HG03521 (cell line): ENCODE data around the gene VGLL2.

Experiments
- ATAC-seq: cut with Tn5 transposase; IDR thresholded peaks from one replicate; pipeline ENCODE4 v1.9.1; 2021; ENCODE audit warnings: mild to moderate bottlenecking, moderate library complexity; ENCODE audit not compliant: unreplicated experiment

VGLL2 gene

DNA sequence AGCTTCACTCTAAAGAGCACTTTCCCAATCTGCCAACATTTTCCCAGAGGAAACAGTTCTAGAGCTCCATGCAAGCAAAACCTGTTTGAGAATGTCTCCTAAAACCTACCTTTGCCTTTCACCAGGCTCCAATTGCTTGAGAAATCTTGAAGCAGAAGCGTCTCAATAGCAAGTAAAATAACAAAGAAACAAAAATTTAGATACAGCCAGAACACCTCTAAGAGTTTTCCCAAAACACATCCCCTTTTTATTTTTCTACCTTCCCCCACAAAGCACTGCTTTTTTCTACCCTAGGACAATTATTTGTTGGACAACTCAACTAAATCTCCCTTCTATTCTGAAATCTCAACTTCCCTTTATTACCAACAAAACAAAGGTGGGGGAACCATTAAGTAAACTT, 3.6 kb downstream of the VGLL2 start:
- no peak for ATAC-seq

DNA sequence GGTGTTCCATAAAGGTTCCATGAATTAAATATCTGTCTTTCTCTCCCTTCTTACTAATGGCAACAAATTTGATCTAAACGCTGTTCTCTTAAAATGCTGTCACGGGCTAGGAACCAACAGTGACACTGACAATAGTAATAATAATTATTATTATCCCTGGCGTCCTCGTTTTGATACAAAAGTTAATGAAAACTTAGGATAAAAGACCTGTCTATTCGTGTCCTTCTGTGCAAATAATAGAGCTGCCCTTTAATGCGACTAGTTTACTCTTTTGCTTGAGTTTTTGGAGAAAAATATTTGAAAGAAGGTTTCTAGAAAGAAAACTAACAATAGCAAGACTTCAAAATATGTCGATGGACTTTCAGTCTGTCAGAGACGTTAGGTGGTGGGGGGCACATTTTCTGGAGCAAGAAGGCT, 4.3 kb downstream of the VGLL2 start:
- ATAC-seq: no peak

DNA sequence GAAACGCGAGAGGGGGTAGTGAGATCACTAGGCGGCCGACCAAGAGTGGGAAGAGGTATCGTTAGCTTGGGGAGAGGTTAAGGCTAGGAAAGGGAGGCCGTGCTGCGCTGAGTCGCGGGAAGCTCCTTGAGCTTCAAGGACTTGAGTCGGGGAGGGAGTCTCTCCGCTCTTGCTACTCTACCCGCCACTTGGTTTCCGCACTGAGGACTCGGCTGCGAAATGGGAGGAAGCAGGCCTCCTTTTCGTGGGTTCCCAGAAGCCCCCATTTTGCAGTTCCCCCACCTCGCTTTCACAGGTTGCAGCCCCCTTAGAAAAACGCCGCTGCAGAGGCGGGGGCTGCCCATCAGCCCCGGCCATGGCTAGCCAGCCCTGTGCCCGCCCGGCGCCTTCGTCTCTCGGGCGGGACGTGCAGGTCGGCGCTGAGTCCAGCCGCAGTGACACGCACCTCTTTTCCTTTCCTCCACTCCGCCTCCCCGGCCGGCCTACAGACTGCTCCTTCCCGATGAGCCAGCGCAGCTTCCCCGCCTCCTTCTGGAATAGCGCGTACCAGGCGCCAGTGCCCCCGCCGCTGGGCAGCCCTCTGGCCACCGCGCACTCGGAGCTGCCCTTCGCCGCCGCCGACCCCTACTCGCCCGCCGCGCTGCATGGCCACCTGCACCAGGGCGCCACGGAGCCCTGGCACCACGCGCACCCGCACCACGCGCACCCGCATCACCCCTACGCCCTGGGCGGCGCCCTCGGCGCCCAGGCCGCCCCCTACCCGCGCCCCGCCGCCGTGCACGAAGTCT, 4.9 kb downstream of the VGLL2 start:
- no peak for ATAC-seq

DNA sequence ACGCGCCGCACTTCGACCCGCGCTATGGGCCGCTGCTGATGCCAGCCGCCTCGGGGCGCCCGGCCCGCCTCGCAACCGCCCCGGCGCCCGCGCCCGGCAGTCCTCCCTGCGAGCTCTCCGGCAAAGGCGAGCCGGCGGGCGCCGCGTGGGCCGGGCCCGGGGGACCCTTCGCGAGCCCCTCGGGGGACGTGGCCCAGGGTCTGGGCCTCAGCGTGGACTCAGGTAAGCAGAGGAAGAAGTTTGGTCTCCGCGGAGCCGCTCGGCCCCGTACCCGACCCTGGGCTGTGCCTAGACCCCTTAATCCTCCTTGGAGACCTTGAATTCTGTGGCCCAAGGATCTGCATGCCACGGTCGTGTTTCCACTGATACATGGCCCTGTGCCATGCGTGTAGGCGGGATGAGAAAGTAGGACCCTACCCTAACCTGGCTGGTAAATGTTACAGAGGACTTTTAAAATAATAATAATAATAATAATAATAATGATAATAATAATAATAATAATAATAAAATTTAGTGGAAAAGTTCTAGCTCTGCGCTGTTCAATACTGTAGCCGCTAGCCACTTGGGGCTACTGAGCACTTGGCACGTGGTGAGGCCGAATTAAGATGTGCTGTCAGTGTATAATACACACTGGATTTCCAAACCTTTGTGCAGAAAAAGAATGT, 5.6 kb downstream of the VGLL2 start:
- ATAC-seq: no peak

DNA sequence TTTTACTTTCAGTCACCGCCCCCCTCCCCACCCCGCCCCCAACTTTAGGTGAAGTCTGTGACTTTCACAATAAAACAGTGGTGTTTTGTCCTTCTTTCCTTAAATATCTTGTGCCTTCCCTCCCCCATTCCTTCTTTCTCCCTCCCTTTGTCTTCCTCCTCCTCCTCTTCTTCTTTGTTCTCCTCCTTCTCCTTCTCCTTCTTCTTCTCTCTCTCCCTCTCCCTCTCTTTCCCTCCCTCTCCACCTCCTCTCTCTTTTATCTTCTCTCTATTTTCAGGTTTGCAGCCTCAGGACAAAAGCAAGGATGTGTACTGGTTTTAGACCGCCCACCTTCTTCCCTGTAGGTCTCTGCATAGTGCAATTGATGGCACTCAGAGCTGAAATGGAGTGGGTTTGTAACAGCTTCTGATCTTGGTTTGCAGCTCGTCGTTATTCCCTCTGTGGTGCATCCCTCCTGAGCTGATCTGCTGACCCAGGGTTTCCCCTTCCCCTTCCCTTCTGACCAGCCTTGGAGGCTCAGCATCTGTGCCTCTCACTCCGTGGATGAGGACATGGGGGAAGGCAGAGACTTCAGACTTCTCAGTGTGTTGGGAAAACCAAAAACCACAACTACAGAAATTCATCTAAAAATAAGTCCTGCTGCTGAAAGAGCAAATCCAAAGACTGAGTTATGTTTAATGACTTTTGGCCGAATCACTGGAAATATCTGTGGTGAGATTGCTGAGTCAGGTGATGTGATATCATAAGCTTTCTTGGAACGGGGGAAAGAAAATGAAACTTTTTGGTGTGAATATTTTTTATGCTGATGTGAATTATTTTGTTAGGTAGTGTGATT, 6.9 kb downstream of the VGLL2 start:
- no peak for ATAC-seq

DNA sequence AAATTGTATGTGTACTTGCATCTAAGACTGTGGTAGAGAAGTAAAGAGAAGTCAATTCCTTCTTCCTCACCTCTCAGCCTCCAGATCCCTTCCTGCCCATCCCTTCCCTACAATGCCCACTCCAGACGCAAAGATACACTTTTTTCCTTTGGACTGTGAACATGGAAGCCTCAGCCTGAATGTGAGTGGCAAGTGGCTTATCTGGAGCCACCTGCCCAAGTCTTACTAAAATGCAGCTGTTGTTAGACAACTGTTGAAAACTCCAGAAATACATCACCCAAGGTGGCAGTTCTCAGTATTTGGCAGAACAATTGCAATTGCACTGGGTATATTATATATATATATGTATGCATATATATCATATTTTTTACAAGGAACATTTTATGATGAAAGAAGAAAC, 7.5 kb downstream of the VGLL2 start:
- ATAC-seq: no peak

DNA sequence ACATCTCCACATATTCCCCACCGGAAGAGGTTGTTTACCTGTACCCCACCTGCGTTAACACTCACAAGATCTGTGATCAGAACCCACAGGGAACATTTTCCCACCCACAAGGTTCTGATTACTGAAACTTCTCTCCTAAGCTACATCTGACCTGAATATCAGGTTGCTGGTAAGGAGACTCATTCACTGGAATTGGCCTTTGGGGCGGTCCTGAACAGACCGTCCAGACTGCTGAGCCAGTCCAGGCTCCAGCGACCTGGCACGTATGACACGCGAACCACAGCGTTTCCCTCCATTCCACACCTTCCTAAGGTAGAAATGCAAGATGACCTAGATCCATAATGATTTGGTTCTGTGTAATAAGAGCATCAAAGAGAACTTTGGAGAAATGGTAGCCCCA, 9.8 kb downstream of the VGLL2 start:
- no peak for ATAC-seq

DNA sequence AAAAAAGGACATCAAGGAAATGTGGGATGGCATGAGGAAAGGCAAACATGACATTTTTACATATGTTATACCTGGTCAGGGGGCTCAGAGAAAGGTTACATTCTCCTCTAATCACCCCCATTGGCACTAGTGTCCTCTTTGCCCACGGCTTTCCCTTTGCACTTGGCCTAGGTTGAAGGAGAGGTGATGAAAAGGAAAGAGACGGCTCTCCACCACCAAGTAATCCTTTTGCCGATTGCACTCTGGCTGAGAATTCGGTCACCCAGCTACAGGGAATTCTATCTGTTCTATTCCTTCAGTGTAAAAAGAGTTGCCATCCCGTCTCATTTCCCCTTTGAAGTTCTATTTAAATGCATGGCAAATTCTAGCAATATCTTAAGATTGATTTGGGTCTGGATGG, 10.4 kb downstream of the VGLL2 start:
- ATAC-seq: no peak

DNA sequence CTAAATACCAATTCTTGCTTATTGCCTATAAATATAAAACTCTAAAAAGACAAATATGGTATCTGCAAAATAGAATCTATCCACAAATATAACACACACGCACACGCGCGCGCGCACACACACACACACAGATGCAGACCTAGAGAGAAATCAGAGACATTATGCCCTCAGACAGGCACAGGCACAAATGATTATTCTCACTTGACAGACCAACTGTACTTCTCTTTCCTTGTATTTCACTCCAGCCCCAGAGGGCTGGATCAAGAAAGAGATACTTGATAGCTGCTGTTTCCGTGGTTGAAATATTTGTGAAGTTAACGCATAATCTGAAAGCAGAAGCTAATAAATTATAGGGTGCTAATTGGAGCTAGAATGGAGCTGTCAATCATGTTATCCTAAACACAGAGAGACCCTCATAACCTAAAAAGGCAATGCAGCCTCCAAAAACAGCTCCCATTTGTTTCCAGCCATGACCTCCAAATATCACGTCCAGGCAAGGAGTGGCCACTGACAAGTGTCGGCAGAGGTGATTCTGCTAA, 11.5 kb downstream of the VGLL2 start:
- no peak for ATAC-seq

DNA sequence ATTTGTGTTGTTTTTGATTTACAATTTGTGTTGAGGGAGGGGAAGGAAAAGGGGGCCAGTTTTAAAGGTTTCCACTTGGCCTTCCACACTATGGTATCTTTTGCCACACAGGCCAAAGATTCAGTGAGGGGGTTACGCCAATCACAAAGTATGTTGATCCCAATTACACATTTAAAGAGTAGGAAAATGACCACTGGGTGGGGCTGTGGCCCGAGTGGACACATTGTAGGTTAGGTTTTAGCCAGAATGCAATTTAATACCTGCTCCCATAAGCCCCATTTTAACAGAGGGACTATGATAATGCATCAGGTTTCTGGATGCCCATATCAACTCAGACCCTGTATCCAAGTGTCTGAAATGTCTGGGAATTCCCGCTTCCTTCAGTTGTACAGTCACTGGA, 15.6 kb downstream of the VGLL2 start:
- ATAC-seq: no peak

DNA sequence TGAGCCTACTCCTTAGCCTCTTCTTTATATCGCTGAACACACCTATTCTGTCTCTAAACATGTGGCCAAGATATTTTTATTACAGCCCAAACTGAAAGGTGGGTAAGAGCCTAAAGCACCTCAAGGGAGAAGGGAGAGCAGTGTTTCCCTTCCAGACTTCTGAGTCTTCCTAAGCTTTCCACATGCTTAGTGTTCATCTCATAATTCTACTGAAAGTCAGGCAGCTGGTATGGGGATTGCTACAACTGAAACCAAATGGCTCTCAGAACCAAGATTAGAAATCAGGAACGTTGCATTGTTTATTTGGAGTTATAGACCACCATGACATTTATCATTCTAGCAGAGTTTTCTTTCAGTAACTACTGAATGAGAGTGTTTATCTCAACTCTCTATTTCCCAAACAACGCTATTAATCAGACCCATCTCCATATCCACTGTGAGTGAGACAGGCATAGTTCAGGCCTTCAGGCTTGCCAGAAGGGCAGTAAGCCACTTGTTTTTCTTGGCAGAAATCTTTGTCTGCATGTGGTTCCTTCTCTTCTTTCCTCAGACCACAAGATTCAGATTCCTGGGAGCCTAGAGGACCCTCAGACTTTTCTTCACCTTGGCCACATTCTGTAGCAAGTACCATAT, 22.8 kb downstream of the VGLL2 start:
- no peak for ATAC-seq

DNA sequence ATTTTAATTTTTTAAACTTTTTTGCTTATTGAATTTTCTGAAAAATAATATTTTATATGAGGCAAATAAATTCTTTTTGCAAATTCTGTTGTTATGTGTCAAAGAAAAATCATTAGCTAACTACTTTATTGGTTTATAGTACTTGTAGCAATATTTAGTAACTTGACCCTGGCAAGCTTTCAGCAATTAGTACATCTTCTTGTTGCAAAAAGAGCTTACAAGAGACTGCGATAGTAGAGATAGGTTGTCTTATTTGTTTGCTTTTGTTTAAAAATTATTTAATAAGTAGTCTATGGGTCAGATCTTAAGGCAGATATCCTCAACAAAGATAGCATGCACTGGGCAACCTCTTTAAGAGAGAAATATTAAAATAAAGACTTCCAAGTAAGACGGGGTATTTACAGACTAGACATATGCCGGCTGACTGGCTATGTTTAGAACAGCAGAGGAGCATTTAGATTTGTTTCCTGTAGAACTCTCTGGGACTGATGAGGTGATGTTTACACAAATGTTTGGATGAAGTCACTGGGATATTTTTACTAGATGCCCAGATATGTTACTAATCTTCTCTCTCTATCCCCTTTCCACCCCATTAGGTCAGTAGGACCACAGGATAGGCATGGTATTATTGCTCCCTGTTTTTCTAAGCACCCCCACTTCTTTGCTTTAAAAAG, 25.0 kb downstream of the VGLL2 start:
- no peak for ATAC-seq

DNA sequence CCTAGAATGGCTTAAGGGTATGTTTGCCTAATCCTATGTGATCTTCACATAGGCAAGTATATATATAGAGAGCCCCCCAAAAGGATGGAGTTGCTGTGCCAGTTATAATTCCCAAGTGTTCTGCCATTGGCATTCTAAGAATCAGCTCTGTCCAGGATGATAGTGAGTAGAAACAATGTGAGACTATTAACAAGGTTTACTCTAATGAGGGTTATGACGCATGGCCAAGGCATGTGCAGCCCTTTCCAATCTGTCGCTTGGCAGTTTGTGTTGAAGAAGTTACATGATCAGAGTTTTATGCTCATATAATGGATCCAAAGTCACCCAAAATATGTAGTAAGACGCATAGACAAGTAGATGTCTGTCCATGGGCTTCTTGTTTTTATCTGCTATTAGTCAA, 33.6 kb downstream of the VGLL2 start:
- no peak for ATAC-seq

DNA sequence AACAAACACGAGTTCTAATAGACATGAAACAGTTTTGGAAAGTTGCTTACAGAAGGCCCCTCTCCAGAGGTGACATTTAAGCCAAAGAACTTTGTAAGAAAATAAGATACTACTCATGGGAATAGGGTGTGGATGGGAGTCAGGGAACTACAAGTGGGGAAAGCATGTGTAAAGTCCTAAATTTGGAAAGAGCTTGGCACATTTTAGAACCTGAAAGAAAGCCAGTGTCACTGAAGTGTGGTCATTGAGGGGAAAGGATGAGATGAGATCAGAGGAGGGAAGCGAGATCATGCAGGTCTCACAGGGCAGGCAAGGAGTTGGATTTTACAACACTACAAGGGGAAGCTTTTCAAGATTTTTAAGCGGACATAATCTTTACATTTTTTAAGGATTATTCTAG, 38.0 kb downstream of the VGLL2 start:
- ATAC-seq: no peak

DNA sequence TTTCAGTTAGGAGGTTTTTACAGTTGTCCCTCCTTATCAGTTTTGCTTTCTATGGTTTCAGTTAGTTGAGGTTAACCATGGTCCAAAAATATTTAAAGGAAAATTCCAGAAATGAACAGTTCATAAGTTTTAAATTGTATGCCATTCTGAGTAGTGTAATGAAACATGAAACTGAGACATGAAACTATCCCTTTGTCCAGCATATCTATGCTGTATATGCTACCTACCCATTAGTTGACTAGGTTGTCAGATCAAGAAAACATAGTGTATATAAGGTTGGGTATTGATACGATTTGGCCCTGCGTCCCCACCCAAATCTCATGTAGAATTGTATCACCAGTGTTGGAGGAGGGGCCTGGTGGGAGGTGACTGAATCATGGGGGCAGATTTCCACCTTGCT, 39.1 kb downstream of the VGLL2 start:
- no peak for ATAC-seq

DNA sequence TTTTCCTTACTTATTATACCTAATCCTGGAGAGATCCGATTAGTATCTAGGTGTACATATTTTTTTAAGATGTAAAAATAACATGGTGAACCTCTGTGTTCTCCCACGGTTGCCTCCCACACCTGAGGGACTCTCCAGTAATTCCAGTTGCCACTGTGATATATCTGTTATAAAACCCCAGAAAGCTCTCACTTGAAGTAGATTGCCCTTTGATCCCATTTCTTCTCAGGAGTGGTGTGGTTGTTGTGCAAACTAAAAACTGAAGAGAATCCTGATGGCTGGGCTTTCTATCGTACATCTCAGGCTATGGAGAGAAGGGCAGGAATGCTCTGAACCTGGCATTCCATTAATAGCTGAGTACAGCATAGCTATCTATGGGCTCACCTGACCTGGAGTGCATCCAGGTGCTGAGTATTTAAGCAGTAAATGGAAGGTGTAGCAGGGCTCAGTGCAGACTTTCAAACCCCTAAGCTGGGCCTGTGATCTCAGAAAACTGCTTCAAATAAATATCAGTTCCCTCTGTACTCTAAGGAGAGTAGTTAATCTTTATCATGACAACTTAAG, 41.0 kb downstream of the VGLL2 start:
- ATAC-seq: no peak

DNA sequence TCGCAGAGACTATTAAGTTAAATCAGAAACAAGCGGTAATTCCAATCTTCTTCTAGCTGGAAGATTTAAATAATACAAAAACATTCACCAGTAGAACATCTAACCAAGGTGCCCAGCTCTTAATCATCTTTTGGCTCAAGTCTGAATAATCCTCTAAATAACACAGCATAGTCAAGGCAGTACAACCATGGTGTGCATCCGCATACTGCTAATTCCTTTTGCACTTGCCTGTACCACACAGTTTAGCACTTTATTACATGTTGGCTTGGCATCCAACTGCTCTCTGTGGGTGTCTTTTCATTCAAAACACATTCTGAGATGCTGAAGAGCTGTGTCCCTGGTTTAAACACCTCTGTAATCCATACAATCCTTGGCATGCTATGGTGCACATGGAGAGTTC, 42.3 kb downstream of the VGLL2 start:
- ATAC-seq: no peak

DNA sequence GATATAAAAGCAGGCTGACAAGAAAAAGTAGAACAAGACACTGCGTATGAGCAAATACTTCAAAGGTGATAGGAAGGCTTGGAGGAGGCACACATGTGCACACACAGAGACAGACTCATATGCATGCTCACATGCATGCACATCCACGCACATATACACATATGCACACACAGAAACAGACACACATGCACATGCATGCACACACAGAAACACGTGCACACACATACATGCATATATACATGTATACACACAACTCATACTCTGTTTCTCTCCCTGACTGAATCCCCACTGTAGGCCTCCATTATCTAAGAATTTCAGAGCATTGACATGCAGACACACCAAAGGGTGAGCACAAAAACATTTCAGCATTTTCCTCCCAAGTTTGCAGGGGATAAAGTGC, 43.7 kb downstream of the VGLL2 start:
- ATAC-seq: no peak

DNA sequence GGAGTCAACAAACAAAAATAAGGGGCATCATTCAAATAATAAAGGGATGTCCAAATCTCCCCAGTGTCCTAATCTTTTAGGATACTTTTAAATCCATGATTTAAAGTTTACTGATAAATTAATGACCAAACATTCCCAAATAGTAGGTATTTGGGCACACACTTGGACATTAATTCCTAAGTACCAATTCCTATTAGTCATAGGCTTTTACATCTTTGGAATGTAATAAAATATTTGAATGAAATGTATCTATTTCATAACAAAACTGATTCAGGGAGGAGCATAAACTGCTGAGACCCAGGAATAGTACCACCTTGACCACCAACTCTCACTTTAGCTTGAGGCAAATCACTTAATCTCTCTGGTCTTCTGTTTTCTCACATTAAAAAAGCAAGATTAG, 44.3 kb downstream of the VGLL2 start:
- no peak for ATAC-seq

DNA sequence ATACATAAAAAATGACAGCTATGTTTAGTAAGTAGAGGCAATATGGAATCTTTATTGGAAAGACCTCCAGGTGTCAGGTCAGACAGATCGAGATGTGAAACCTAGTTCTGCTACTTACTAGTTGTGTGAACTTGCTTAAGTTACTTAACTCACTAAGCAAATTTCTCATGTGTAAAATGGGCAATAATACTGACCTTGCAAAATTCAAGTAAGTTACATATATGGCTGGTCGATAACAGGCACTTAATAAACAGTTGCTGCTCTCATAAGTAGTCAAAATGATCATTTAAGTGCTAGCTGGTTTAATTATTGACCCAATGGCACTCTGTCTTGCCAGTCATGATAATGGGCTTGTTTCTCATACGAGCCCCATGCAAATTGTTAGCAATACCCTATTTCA, 46.0 kb downstream of the VGLL2 start:
- no peak for ATAC-seq
